ENCODE data around the gene CARMIL3.
A peak's percentile ranks its signal among the peaks of the same experiment; 100 is the strongest.

The CARMIL3 gene

GRCh38 chr14:24092110-24092504 lies 40.3 kb downstream of the CARMIL3 start:
- TF ChIP-seq SPI1 (IDR thresholded peaks at IDR 0.05; ENCODE audit: borderline replicate concordance, low read depth) (no peak), GABPA (IDR thresholded peaks at IDR 0.05; ENCODE audit: low read depth) (no peak), POLR2AphosphoS5 (IDR thresholded peaks at IDR 0.05; ENCODE audit: low read depth) (no peak), CTCF (IDR thresholded peaks at IDR 0.05; ENCODE audit: insufficient read depth, low read length) (no peak), REST (IDR thresholded peaks at IDR 0.05; ENCODE audit: insufficient replicate concordance, low read depth) (no peak)
- Histone ChIP-seq H3K27ac (replicated peaks) (no peak overlapping the region), H3K4me3 (replicated peaks; ENCODE audit: insufficient read depth, low read length) (no peak overlapping the region), H3K27me3 (ENCODE audit: insufficient read depth, poor library complexity, severe bottlenecking) (no peaks in the 10 kb centered on the region)
- no peak for DNase-seq (ENCODE audit: low read depth in 1 of 2, low spot score in 1 of 2)

GRCh38 chr14:24092505-24093206 lies 40.8 kb downstream of the CARMIL3 start:
- no peak for DNase-seq (ENCODE audit: low read depth in 1 of 2, low spot score in 1 of 2)
- Histone ChIP-seq H3K4me3 (replicated peaks; ENCODE audit: insufficient read depth, low read length) (no peak overlapping the region), H3K27me3 (ENCODE audit: insufficient read depth, poor library complexity, severe bottlenecking) (no peaks in the 10 kb centered on the region), H3K27ac (replicated peaks) (no peak overlapping the region)
- TF ChIP-seq POLR2AphosphoS5 (IDR thresholded peaks at IDR 0.05; ENCODE audit: low read depth) (no peak), GABPA (IDR thresholded peaks at IDR 0.05; ENCODE audit: low read depth) (no peak), REST (IDR thresholded peaks at IDR 0.05; ENCODE audit: insufficient replicate concordance, low read depth) (no peak)

- Histone ChIP-seq H3K27ac (replicated peaks) (peak overlapping the region; percentile 93), H3K4me3 (replicated peaks; ENCODE audit: insufficient read depth, low read length) (peak overlapping the region; percentile 82), H3K27me3 (ENCODE audit: insufficient read depth, poor library complexity, severe bottlenecking) (no peaks in the 10 kb centered on the region)
- DNase-seq (ENCODE audit: low read depth in 1 of 2, low spot score in 1 of 2): no peak
- TF ChIP-seq CTCF (IDR thresholded peaks at IDR 0.05; ENCODE audit: insufficient read depth, low read length) (no peak), GABPA (IDR thresholded peaks at IDR 0.05; ENCODE audit: low read depth) (no peak), REST (IDR thresholded peaks at IDR 0.05; ENCODE audit: insufficient replicate concordance, low read depth) (no peak), POLR2AphosphoS5 (IDR thresholded peaks at IDR 0.05; ENCODE audit: low read depth) (no peak), SPI1 (IDR thresholded peaks at IDR 0.05; ENCODE audit: borderline replicate concordance, low read depth) (no peak)
These were observed 41.5 kb downstream of the CARMIL3 start for GRCh38 chr14:24093207-24093900.
